IPS-NIHi11 (cell line): ENCODE measurements around the gene RMI2.

Experiments
- DNase-seq: peaks from one replicate; pipeline ENCODE4 v3.0.0; 2012; ENCODE audit warnings: mixed read lengths, low spot score

Gene RMI2

DNA sequence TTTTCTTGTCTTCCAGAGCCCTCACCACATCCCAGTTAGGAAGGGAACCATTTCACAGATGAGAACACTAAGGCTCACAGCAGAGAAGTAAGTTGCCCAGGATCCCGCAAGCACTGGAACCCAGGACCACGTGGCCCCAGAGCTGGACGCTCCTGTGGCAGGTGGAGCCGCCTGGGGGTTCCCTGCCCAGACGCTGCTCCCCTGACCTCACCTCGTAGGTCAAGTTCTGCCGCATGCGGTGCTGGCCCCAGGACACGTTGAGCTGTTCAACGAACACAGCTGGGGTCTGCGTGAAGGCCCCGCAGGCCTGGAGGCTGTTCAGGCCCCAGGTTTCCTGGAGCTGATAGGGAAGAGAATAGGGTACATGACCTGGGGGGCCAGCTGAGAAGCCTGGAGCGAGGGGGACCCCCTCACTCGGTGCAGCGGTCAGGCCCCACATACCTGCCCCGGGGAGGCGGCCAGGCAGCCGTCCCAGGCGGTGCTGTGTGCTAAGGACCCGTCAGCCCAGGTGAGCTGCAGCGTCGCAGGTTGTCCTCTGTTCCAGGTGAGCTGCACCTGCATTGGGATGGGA lies 54.1 kb downstream of the RMI2 start:
- DNase-seq, result no peak

GRCh38 chr16:11400076-11400475 lies 54.8 kb downstream of the RMI2 start:
- DNase-seq, result no peak
